IPS-NIHi7 (cell line): Measurements from ENCODE around the gene SREBF1.

Experiments used
- DNase-seq: peaks from one replicate; pipeline ENCODE4 v3.0.0; 2012; ENCODE audit warnings: mixed read lengths; ENCODE audit errors: extremely low spot score

The SREBF1 gene

DNA sequence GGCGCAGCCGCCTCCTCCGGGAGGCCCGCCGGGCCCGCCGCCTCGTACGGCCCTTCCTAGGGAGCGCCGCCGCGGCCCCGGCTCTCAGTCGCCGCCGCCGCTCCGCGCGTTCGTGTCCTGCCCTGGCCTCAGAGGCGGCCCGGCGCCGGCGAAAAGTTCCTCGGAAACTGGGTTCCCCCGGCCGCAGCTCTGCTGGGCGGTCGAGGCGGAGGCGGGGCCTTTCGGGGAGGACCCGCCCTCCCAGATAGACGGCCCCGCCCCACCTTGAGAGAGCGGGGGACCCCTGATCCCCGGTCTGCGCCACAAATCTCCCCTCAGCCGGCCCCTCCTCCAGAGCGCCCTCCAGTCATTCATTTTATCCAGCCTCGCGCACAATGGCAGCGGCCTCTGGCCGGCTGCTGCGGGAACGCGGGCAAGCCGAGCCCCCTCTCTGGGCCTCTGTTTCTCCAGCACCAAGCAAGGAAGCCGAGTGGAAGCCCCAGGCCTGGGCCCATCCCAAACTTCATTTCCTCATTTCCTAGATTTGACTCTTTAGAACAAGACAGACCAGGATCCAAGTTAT lies at the start of gene SREBF1:
Gene SREBF1, minus strand, starts transcription at position 169 of the 562 bp plus-strand sequence. CDS start 169 bp downstream, outside the sequence.
- DNase-seq: peak; percentile 79

DNA sequence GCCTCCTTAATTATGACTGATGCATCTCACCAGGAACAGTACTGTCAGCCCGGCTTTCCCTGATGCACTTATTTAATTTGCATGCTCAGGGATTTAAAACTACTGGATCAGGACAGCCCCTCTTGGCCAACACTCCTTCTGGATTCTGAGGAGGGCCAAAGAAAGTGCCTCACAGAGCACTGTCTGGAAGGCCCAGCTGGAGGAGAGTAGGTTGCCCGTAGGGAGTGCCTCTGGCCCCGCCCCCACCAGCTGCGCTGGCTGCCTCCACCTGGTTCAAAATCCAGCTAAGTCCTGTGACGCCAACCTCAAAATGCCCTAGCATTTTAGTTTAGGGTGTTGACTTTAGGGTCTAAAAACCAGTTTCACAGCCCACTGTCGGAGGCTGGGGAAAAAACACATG lies 49.4 kb upstream of the SREBF1 start:
- no peak for DNase-seq

DNA sequence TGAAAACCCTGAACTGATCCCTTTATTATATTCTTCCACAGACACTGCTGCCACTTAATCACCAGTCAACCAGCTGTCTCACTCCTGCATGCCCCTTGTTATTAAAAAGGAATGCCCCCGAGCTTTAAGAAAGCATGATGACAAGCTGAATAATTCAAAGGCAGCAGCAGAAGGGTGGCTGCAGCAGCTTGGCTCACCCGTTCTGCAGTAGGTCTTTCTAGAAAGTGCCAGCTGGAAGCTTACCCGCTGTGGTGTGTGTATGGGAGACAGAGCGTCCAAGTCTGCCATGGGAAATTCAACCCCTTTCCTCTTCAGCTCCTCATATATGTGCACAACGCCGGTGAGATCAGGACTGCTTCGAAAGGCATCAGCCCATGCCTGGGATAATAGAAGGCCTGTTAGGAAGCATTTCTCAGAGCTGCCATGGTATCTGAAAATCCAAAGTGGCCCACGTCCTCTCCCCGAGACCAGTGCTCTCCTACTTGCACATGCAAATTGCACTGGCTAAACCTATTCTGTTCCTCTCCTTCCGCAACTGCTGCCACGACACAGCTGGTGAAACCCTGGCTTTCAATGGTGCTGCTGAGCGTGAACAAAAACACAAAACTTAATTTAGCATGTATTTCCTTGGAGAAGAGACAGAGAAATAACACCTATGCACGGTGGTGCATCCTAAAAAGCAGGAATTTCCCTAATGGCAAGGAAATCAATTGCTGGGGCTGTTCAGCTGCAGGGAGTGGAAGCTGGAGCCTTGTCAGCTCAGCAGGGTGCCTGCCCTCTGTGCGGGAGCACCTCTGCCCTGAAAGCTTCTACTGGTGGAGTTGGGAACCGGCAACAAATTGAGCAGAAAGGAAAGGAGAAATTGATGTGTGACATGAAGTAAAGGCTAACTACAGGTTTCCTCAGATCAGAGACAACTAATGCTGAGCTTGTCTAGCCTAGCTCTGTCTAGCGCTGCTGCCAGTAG lies 47.9 kb upstream of the SREBF1 start:
- DNase-seq: no peak

DNA sequence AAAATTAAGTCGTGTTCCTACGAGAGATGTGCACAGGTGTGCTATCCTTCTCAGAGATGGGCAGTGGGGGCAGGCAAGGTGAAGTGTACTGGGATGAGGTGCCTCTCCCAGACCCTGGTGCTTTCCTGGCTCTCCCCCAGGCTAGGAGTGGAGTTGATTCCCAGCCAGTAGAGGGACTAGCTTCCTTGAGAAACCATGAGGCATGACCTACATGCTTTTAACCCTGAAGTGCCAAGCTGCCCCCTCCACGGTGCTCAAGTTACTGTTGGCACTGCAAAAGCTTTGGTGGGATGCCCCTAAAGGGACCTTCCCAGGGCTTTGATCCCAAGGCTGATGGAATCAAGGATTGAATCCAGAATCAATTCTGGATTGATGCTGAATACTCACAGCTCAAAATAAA lies 47.0 kb upstream of the SREBF1 start:
- no peak for DNase-seq

DNA sequence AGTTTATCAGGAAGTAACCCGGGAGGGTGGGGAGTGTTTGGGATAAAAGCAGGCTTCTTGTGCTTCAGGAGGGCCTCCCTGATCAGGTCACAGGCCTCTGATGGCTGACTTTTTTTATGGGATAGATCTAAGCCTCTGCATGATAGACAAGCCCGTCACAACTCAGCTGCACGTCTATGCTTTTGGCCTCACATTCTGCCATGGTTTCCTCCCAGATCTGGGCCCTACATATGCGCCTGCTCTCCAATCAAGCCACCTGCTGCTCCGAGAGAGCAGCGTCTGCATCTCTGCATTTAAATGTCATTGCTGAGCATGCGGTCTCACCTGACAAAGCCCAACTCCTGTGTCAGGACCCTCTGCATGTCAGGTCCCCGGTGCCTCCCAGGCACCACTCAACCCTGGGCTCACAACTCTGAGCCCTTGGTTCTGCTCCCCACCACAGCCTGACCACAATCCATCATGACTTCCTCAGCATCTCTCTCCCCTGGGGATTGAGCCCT lies 45.3 kb upstream of the SREBF1 start:
- no peak for DNase-seq

DNA sequence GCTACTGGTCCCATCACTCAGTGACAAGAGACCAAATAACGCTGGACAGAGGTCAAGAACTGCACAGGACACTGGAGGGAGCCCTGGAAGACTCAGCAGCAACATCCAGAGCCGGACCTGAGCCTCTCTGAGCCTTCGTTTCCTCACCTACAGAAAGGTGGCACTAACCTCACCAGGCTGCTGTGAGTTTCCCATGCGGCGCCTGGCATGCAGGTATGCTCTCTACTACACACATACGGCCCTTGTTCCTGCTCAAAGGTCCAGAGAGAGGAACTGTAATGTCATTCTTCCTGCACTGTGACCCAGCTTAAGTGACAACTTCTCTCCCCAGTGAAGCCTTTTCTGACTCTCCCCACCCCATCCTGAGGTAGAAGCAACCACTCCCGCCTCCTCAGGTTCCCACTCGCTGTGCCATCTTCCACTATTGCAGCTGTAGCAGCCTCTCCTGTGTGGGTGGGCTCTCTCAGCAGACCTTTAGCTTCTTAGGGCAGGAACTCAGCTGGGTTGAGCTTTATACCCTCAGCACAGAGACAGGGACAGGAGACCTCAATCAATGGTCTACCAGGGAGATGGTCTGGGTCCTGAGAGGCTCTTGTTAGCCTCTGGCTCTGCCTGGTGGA lies 43.9 kb upstream of the SREBF1 start:
- no peak for DNase-seq

DNA sequence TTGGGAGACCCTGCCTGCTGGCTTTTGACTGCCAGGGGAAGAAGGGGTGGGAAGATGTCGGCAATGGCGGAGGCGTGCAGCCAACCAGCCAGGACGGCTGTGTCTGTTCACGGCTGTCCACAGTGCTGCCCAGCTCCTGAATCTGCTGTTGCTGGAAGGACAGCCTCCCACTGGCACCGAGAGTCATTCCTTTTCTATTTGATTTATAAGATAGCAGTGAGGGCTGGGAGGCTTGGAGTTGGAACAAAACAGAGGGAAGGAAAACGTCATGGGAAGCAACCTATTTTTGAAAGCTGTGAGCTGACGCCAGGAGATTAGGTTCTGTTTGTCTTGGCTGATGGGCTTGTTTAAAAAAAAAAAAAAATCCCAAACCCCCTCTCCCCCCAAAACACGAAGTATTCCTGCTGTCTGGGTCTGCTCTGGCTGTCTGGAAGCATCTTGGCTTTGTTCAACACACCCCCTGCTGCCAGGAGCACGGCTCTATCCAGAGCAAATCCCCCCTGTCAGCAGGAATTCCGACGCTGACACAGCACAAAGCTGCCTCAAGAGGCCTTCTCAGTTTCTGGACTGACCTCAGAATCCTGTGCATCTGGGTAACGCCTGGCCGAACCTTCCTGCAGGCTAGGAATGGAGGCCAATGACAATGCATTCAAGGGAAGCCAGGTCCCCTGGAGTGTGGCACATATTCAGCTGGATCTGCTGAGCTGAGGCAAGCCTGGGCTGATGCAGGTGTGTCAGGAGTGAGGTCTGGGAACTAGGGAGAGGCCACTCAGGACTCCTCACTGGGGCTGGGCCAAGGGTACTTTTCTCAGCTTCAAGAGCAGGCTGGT lies 41.0 kb upstream of the SREBF1 start:
- peak; percentile 59 for DNase-seq

DNA sequence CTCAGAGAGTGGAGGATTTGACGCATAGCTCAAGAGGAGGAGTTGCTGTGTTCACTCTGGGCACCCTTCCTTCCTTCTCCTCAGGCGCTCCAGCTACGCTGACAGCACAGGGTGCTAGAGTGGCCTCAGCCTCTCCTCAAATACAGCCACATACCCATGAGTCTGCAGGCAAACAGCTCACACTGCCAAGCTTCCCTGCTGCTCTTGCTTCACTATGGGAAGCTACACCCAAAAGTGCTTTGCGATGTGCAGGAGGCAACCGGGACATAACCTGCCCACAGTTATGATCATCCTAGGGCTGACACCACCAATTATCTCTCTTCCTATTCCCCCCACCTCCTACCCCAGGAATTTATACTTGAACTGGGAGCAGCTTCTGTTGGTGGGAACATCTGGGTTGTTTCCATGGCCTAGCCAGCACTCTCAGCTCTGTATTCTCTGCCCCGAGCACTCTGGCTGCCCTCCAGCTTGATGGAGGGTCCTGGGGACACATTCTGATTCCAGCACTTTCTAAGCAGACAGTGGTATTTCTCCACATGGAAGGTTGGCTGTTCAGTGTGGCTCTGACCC lies 40.3 kb upstream of the SREBF1 start:
- DNase-seq: no peak

DNA sequence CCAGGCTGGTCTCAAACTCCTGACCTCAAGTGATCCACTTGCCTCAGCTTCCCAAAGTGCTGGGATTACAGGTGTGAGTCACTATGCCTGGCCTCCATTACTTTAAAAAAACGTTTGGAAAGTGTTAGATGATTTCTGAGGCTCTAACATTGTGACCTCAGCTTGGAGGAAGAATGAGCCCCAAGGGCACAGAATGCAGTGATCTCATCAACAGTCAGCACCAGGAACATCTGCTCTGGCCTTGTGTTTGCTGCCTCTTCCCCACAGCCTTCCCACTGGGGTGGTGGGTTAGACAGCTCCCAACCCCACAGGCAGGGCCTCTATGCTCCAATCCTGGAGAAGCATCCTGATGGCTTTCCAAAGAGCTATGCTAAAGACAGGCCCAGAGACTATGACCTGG lies 37.7 kb upstream of the SREBF1 start:
- DNase-seq: no peak

DNA sequence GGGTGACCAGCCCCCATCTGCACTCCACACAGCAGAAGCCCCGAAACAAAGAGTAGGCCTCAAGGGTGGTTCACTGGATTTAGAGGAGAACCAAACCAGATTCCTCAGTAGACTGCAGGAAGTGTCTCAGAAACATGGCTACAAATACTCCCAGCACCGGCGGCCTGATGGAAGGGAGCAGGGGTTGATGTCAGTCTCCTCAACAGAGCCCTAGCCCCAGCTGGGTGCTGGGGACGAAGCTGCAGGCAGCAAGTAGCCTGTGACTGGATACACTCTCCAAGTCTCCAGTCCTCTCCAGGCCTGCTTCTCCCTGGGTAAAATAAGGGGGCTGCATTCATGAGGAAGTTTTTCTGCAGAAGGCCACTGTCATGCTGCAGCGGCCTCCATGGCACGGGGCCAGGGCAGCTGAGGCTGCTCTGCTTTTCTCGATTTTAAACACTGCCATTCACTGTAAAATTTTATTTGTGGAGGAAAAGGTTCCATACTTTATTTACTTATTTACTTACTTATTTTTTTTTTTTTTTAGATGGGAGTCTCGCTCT lies 36.7 kb upstream of the SREBF1 start:
- no peak for DNase-seq

DNA sequence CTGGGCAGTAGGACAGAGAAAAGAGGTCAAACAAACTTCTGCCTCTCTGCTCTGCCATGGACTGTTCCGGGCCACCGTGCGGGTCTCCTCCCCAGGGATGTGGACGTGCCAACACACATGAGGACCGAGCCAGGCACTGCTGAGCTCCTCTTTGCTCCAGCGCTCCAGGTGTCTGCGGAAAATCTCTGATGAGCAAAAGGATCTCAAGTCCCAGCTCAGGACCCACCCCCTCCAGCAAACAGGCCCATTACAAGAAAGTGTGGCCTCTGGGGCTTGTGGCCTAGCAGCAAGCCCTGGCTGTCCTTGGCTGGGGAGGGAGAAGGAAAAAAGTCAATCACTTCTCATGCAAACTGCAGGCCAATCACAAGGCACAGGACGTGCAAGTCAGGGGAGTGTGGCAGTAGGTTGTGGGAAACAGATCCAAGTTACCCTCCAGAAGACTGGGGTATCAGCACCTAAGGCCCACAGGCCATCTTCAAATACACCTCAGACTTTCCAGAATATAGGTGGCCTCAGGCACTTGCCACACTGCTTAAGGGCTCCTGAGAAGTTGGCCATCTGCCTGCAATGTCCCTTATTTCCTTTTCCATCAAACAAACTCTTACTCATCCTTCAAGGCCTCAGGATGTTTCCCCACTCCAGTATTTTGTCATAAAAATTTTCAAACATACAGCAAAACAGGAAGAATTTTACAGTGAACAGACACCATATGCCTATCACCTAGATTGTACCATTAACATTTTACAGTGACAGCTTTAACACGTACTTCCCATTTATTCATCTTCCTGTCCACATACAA lies 36.0 kb upstream of the SREBF1 start:
- DNase-seq: no peak

DNA sequence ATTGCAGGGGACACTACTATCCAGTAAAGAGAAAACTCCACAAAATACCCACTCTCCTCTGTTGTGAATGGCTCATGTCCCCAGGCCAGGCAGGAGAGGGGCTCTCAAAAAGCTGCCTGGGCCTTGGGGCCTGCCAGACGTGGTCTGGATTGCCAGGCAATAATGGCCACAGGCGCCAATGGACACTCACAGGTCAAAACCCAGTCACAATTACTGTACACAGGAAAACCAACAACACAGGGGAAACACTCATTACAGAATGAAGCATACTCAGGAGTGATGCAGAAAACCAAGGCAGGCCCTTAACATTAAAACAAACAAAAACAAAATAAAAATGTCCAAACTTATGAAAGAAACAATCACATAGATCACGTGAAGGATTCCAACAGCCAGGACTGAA lies 35.1 kb upstream of the SREBF1 start:
- no peak for DNase-seq

DNA sequence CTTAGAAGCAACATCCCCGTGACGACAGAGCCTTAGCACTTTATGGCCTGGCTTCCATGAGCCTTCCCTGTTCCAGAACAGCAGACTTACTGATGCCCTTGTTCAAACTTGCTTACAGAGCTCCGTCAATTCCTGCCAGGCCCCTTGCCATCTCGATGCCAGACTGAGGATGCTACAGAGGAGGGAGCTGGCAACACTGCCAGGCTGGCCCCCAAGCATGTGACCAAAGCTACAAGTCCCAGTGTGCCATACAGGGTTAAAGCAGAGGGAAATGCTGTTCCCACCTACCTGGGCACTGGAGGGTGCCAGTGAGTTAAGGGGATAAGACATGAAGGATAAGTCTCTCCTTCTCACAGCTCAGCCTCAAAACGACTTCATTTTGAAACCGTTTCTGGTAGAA lies 33.5 kb upstream of the SREBF1 start:
- no peak for DNase-seq

DNA sequence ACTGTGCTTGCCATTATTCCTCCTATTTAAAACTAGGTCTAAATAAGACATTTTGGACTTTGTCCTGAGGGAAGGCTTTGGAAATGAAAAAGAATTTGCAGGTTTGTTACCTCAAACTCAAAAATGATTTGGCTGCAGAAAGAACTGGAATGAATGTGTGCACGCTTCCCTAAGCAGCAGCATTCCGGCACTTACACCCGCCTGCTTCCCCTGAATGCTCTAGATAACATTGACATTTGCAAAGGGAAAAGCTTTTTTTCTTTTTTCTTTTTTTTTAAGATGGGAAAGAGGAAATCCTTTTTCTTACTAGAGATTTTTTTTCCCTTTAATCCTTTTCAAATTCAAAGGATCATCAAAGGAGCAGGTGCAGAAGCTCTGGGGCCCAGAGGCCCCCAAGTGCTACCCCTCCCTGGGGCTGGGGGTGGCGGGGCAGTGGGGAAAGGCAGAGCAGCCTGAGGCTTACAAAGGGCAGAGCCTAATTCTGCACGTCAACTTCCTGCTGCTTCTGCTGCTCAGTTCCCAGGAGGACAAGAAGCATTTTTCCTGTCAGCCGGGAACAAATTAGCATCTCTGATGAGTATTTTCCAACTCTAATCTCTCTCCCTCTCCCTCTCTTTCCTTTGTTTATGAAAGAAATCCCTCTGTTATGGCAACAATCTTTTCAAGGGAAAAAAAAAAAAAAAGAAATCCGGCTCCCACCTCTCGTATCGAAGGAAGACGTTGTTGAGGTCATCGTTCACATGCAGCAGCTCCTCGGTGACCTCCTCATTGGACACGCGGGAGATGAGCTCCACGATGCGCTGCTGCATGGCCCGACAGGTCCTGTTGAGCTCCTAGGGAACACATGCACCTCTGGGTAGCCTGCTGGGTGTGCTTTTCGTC lies 32.1 kb upstream of the SREBF1 start:
- peak; percentile 64 for DNase-seq

DNA sequence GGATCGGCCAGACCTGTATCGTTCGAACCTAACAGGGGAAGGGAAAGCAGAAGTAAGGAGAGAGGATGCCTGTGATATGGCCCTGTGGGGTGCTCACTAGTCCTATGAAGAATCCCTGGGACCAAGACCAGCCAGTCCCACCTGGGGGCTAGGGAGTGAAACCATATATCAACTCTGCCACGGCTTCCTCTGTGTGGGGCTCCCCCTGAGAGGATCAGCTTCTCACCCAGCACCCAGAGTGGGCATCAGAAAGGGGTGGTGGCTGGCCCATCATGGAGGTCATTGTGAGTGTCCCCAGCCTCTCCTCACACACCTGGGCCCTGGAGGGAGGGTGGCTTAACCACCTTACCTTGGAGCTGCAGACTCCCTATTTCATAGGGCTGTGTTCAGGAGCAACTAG lies 30.1 kb upstream of the SREBF1 start:
- no peak for DNase-seq

DNA sequence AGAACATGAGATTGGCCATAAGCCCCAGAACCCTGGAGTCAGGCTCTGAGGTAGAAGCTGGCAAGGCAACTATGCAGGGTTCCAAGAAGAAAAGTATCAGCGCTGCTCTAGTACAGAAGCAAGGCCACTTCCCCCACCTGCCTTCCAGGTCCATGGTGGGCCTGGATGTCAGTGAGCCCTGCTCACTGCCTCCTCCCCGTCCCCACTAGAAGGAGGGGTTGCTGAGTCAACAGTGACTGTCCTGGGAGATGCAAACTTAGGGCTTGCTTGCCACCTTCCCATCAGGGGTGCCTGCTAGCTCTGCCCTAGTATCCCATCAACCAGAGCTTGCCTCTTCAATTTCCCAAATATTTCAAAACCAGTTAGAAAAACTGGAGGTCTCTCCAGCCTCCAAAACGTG lies 29.6 kb upstream of the SREBF1 start:
- DNase-seq: no peak

DNA sequence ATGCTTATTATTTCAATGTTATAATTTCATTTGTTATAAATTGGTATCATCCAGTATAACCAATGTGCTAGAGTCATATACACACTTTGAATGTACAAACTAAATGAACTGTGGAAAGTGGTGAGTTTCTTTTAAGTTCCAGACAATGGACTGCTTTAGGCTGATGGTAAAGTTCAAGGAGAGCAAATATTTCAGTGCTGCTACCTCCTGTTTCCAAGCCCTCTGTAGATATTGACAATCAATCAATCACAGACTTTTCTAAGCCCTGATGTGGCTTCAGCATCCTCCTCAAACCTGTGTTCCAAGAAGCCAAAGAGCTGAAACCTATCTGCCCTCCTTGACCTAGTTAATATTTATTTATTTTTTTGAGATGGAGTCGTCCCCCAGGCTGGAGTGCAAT lies 28.2 kb upstream of the SREBF1 start:
- DNase-seq: no peak

DNA sequence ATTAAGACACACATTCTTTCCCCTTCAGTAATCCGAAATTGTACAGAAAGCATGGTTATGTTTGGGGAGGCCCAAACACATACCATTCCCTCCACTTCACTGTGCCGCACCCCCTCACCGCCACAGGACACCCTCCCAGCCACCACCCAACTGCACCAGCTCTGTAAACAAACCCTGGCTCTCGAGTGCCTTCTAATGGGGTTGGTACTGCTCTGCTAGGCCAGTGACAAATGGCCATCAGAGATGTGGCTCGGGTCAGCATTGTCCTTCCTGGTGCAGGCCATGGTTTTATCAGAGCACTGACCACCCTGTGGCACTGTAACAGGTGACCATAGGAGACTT lies 24.0 kb upstream of the SREBF1 start:
- DNase-seq: no peak
